ENCODE data around the gene USP44. TPM values are rescaled to one million over a fixed set of nuclear protein-coding genes. Genes with fewer than 3 reads are reported as not detected.

Gene USP44
- total and polyA plus RNA-seq, 2 of the 13 experiments (the other 11 are each of a cell fraction or from before 2014, with no cell fraction given), result 0.05 to 0.07 TPM

DNA sequence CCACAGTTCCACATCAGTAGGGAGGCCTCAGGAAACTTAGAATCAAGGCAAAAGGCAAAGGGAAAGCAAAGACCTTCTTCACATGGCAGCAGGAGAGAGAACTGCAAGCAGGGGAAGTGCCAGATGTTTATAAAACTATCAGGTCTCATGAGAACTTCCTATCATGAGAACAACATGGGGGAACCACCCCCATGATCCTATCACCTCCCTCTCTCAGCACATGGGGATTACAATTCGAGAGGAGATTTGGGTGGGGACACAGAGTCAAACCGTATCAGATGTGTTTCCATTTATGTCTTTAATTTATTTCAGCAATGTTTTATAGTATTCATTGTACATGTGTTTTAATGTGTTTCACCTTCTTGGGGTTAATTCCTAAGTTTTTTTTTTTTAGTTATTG, 51.5 kb downstream of the USP44 start (continued):
- TF ChIP-seq FOXK1 (CRISPR knock-in tag; IDR thresholded peaks at IDR 0.05; ENCODE audit: borderline replicate concordance, low read depth), result no peak
- TF ChIP-seq POLR2G (IDR thresholded peaks at IDR 0.05; ENCODE audit: low read depth, low read length), result no peak
- TF ChIP-seq NCOR1 (IDR thresholded peaks at IDR 0.05; ENCODE audit: borderline replicate concordance, low read length), result no peak
- no peak for TF ChIP-seq CBX5 (CRISPR knock-in tag; IDR thresholded peaks at IDR 0.05; ENCODE audit: borderline replicate concordance)

DNA sequence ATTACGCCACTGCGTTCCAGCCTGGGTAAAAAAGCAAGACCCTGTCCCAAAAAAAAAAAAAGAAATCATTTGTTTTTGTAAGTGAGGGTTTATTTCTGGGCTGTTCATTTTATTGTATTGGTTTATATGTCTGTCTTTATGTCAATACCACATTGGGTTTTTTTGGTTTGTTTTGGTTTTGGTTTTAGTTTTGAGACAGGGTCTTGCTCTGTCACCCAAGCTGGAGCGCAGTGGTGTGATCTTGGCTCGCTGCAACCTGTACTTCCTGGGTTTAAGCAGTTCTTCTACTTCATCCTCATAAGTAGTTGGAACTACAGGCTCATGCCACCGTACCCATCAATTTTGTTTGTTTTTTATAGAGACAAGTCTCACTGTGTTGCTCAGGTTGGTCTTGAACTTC, 52.3 kb downstream of the USP44 start:
- CTCF ChIA-PET (ENCODE audit: low intra/inter-chr PET ratio, low total read pairs), result no interaction called here
- WGBS (ENCODE audit: low lambda C conversion rate), result 98% methylated on average over 5 of the region's 5 CpGs
- peaks cover 13 to 60% of the 10 kb centered on the region in 2 experiments; a peak in 4 of 5 replicates for H3K36me3 ChIP-seq (replicated peaks in 1 of 2; ENCODE audit: control insufficient read depth in 1 of 2, insufficient read depth in 2 of 2, low read length in 2 of 2)
- intact Hi-C loops (cut with micrococcal nuclease; ENCODE audit: unreplicated experiment) (no loop called here), in situ Hi-C loops (cut with HindIII; ENCODE audit: extremely low pct_ligation_motif_present, low pct_unique_long_range_greater_than_20kb) (no loop called here)
- H3K4me1 ChIP-seq (ENCODE audit: insufficient read depth, low read length), result peaks cover 10% of the 10 kb centered on the region
- H2AFZ ChIP-seq (ENCODE audit: low read length), result no peak overlapping the region
- H4K20me1 ChIP-seq (ENCODE audit: insufficient read depth, low read length), result no peaks in the 10 kb centered on the region
- no peak overlapping the region for H3K4me2 ChIP-seq (ENCODE audit: low read depth, low read length)
- BruUV-seq (replicated peaks), result no TSS peak
- H3K27me3 ChIP-seq (ENCODE audit: control insufficient read depth in 1 of 2, insufficient read depth in 2 of 2, low read length in 2 of 2), result no peaks in the 10 kb centered on the region
- H3K9me3 ChIP-seq (ENCODE audit: low read length), result no peaks in the 10 kb centered on the region
- POLR2A ChIA-PET, result no interaction called here
- H3K9ac ChIP-seq (ENCODE audit: insufficient read depth, low read depth, low read length), result no peak overlapping the region
- H3K4me3 ChIP-seq (replicated peaks in 1 of 3; ENCODE audit: insufficient read depth in 1 of 3, low read depth in 2 of 3, low read length in 3 of 3), result no peak overlapping the region
- FAIRE-seq (no peak), ATAC-seq (no peak), DNase-seq (ENCODE audit: low spot score) (no peak)
- peaks cover 9% of the 10 kb centered on the region for H3K79me2 ChIP-seq (ENCODE audit: insufficient read depth, low read length)
- no peak for TF ChIP-seq ZNF614 (CRISPR knock-in tag; IDR thresholded peaks at IDR 0.05; ENCODE audit: borderline replicate concordance)
- TF ChIP-seq KLF11 (CRISPR knock-in tag; IDR thresholded peaks at IDR 0.05), result no peak
- no peak for TF ChIP-seq KDM2A (CRISPR knock-in tag; IDR thresholded peaks at IDR 0.05; ENCODE audit: borderline replicate concordance, low read depth)
- no peak for TF ChIP-seq SMC3 (IDR thresholded peaks at IDR 0.05; ENCODE audit: low read length)
- TF ChIP-seq, protein P1, sequence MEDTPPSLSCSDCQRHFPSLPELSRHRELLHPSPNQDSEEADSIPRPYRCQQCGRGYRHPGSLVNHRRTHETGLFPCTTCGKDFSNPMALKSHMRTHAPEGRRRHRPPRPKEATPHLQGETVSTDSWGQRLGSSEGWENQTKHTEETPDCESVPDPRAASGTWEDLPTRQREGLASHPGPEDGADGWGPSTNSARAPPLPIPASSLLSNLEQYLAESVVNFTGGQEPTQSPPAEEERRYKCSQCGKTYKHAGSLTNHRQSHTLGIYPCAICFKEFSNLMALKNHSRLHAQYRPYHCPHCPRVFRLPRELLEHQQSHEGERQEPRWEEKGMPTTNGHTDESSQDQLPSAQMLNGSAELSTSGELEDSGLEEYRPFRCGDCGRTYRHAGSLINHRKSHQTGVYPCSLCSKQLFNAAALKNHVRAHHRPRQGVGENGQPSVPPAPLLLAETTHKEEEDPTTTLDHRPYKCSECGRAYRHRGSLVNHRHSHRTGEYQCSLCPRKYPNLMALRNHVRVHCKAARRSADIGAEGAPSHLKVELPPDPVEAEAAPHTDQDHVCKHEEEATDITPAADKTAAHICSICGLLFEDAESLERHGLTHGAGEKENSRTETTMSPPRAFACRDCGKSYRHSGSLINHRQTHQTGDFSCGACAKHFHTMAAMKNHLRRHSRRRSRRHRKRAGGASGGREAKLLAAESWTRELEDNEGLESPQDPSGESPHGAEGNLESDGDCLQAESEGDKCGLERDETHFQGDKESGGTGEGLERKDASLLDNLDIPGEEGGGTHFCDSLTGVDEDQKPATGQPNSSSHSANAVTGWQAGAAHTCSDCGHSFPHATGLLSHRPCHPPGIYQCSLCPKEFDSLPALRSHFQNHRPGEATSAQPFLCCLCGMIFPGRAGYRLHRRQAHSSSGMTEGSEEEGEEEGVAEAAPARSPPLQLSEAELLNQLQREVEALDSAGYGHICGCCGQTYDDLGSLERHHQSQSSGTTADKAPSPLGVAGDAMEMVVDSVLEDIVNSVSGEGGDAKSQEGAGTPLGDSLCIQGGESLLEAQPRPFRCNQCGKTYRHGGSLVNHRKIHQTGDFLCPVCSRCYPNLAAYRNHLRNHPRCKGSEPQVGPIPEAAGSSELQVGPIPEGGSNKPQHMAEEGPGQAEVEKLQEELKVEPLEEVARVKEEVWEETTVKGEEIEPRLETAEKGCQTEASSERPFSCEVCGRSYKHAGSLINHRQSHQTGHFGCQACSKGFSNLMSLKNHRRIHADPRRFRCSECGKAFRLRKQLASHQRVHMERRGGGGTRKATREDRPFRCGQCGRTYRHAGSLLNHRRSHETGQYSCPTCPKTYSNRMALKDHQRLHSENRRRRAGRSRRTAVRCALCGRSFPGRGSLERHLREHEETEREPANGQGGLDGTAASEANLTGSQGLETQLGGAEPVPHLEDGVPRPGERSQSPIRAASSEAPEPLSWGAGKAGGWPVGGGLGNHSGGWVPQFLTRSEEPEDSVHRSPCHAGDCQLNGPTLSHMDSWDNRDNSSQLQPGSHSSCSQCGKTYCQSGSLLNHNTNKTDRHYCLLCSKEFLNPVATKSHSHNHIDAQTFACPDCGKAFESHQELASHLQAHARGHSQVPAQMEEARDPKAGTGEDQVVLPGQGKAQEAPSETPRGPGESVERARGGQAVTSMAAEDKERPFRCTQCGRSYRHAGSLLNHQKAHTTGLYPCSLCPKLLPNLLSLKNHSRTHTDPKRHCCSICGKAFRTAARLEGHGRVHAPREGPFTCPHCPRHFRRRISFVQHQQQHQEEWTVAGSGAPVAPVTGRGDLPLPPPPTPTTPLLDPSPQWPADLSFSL (CRISPR knock-in tag; IDR thresholded peaks at IDR 0.05), result no peak
- no peak for TF ChIP-seq MZF1 (CRISPR knock-in tag; IDR thresholded peaks at IDR 0.05; ENCODE audit: borderline replicate concordance)
- no peak overlapping the region for H3K27ac ChIP-seq (ENCODE audit: extremely low read length, insufficient read depth, low read length)

Measured in HepG2 (cell line).